Ishikawa (cell line): ENCODE data around the gene NYNRIN.

Experiments used
- CEBPB ChIP-seq: IDR thresholded peaks from 2 replicates; pipeline ENCODE4 v1.6.1; 2012
- CREB1 ChIP-seq: IDR thresholded peaks from 2 replicates; pipeline ENCODE4 v1.6.1; 2012; ENCODE audit warnings: low read depth
- EGR1 ChIP-seq: IDR thresholded peaks from 2 replicates; pipeline ENCODE4 v1.6.1; 2012
- EP300 ChIP-seq: IDR thresholded peaks from 2 replicates; pipeline ENCODE4 v1.6.1; 2012; ENCODE audit warnings: borderline replicate concordance
- FOXM1 ChIP-seq: IDR thresholded peaks from 2 replicates; pipeline ENCODE4 v1.6.1; 2012; ENCODE audit warnings: low read depth, borderline replicate concordance
- MAX ChIP-seq: IDR thresholded peaks from 2 replicates; pipeline ENCODE4 v1.6.1; 2012
- NFIC ChIP-seq: IDR thresholded peaks from 2 replicates; pipeline ENCODE4 v1.6.1; 2012
- RAD21 ChIP-seq: IDR thresholded peaks from 2 replicates; pipeline ENCODE4 v1.6.1; 2012; ENCODE audit warnings: low read depth
- REST ChIP-seq: IDR thresholded peaks from 2 replicates; pipeline ENCODE4 v1.6.1; 2012; ENCODE audit warnings: low read depth, mild to moderate bottlenecking
- TAF1 ChIP-seq: IDR thresholded peaks from 2 replicates; pipeline ENCODE4 v1.6.1; 2012; ENCODE audit warnings: low read depth, mild to moderate bottlenecking
- TCF12 ChIP-seq: IDR thresholded peaks from 2 replicates; pipeline ENCODE4 v1.6.1; 2012; ENCODE audit warnings: low read depth
- TEAD4 ChIP-seq: IDR thresholded peaks from 2 replicates; pipeline ENCODE4 v1.6.1; 2012
- USF1 ChIP-seq: IDR thresholded peaks from 2 replicates; pipeline ENCODE4 v1.6.1; 2012
- YY1 ChIP-seq: IDR thresholded peaks from 2 replicates; pipeline ENCODE4 v1.6.1; 2012; ENCODE audit warnings: low read depth
- ZBTB7A ChIP-seq: IDR thresholded peaks from 2 replicates; pipeline ENCODE4 v1.6.1; 2012; ENCODE audit warnings: low read depth

Gene NYNRIN

GRCh38 chr14:24360281-24360680 lies 38.5 kb upstream of the NYNRIN start:
- TF ChIP-seq FOXM1, result no peak
- no peak for TF ChIP-seq MAX
- no peak for TF ChIP-seq YY1
- TF ChIP-seq CEBPB, result no peak
- no peak for TF ChIP-seq TCF12
- no peak for TF ChIP-seq TEAD4
- TF ChIP-seq USF1, result no peak
- no peak for TF ChIP-seq RAD21
- TF ChIP-seq EP300, result no peak
- TF ChIP-seq TAF1, result no peak
- TF ChIP-seq NFIC, result no peak

- no peak for TF ChIP-seq TEAD4
- TF ChIP-seq FOXM1, result no peak
- no peak for TF ChIP-seq EGR1
- no peak for TF ChIP-seq TCF12
- no peak for TF ChIP-seq EP300
- no peak for TF ChIP-seq MAX
- no peak for TF ChIP-seq ZBTB7A
- TF ChIP-seq NFIC, result no peak
- TF ChIP-seq CREB1, result no peak
- no peak for TF ChIP-seq RAD21
- no peak for TF ChIP-seq CEBPB
- TF ChIP-seq YY1, result no peak
- no peak for TF ChIP-seq USF1
These were observed 37.5 kb upstream of the NYNRIN start for GRCh38 chr14:24361326-24361725.

GRCh38 chr14:24362241-24362960 lies 36.4 kb upstream of the NYNRIN start:
- TF ChIP-seq USF1 (no peak), YY1 (no peak), CREB1 (no peak), TCF12 (no peak), TEAD4 (no peak), NFIC (no peak), TAF1 (no peak), EGR1 (no peak), RAD21 (no peak), ZBTB7A (no peak), FOXM1 (no peak), EP300 (no peak), MAX (no peak), CEBPB (no peak), REST (no peak)

GRCh38 chr14:24363401-24363800 lies 35.4 kb upstream of the NYNRIN start:
- TF ChIP-seq ZBTB7A (no peak), REST (no peak), USF1 (no peak), FOXM1 (no peak)

- no peak for TF ChIP-seq TEAD4
- no peak for TF ChIP-seq REST
- no peak for TF ChIP-seq RAD21
- no peak for TF ChIP-seq TCF12
- no peak for TF ChIP-seq CEBPB
- no peak for TF ChIP-seq EGR1
- TF ChIP-seq EP300, result no peak
- no peak for TF ChIP-seq USF1
- TF ChIP-seq FOXM1, result no peak
- TF ChIP-seq MAX, result no peak
- TF ChIP-seq NFIC, result no peak
- no peak for TF ChIP-seq YY1
These were observed 34.0 kb upstream of the NYNRIN start for GRCh38 chr14:24364841-24365240.
